ENCODE results near the gene VAMP8.

Gene VAMP8

GRCh38 chr2:85545780-85546240, 31.6 kb upstream of the VAMP8 start:
- Histone ChIP-seq H3K9me2 (ENCODE audit: low read depth, low read length) (no peaks in the 10 kb centered on the region), H3K9me3 (ENCODE audit: low read length) (no peaks in the 10 kb centered on the region), H3K9ac (ENCODE audit: low read length) (no peak overlapping the region), H3K4me3 (ENCODE audit: low read depth, low read length, poor library complexity, severe bottlenecking) (no peak overlapping the region), H3K4me1 (ENCODE audit: insufficient read depth, low read length, severe bottlenecking) (peaks cover 13% of the 10 kb centered on the region), H3K79me2 (ENCODE audit: insufficient read depth, low read length) (peaks cover 8% of the 10 kb centered on the region), H3K36me3 (ENCODE audit: insufficient read depth, low read length) (peaks cover 80% of the 10 kb centered on the region), H3F3A (ENCODE audit: insufficient read depth, low read length) (peaks cover 26% of the 10 kb centered on the region), H3K27me3 (ENCODE audit: insufficient read depth, low read length) (no peaks in the 10 kb centered on the region), H3K27ac (ENCODE audit: low read depth, low read length, poor library complexity, severe bottlenecking) (peak overlapping the region; percentile 22), H3K4me2 (ENCODE audit: low read length) (no peak overlapping the region), H4K20me1 (ENCODE audit: insufficient read depth, low read length) (no peaks in the 10 kb centered on the region), H2AFZ (ENCODE audit: low read length) (no peak overlapping the region)
- TF ChIP-seq CTCF (IDR thresholded peaks at IDR 0.05; ENCODE audit: low read length) (no peak), EZH2 (IDR thresholded peaks at IDR 0.05; ENCODE audit: borderline replicate concordance, low read length) (no peak)

DNA sequence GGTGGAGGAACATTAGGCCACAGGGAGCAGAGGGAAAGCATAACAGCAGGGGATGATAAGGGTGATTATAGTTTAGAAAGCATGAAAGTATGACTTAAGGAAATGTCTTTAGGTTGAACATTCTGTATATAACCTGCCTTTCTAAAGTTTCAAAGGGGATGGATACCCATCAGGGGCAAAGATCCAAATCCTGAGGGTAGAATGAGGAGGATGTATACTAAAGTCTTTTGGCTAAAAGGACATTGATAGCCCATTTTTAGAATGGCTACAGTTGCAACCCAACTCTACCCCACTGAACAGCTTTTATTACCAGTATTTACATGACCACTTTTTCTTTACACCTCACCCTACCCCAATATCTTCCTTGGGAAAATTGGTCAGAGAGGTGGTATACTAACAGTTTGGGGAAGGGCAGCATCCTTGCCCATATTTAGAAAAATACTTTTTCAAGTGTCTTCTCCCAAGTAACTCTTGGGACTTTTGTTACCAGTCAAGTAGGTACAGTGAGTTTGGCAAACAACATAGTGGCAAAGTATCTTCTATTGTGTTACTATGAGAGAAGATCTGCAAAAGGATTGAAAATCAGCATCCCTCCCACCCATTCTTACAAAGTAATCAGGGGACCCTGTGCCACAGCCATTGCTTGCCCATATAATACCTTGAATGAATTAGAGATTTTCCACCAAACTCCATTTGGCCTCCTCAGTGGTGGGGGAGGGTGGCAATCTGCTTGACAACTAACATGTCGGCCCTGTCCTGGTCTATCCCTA, 30.1 kb upstream of the VAMP8 start:
- H3K27ac ChIP-seq (ENCODE audit: low read depth, low read length, poor library complexity, severe bottlenecking): peak overlapping the region; percentile 22

DNA sequence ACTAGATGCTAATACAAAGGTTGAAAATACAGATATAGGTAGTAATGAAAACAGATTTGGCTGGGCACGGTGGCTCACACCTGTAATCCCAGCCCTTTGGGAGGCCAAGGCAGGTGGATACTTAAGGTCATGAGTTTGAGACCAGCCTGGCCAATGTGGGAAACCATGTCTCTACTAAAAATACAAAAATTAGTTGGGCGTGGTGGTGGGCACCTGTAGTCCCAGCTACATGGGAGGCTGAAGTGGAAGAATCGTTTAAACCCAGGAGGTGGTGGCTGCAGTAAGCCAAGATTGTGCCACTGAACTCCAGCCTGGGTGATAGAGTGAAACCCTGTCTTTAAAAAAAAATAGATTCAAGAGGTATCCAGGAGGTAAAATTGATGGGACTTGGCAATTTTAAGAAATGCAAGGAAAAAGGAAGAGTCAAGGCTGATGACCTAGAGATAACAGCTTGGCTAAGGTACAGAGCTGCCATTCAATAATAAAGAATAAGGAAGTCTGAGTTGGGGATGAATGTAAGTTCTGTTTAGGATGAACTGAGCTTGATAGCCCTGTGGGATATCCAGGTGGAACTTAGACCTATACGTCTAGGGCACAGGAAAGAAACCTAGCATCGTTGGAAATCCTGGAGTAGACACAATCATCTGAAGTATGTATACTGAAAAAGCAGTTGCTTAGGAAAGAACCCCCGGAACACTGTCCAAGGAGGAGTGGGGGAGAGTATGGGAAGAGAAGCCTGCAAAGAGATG, 29.4 kb upstream of the VAMP8 start:
- H4K20me1 ChIP-seq (ENCODE audit: insufficient read depth, low read length): no peaks in the 10 kb centered on the region
- peaks cover 18% of the 10 kb centered on the region for H3F3A ChIP-seq (ENCODE audit: insufficient read depth, low read length)
- no peak overlapping the region for H3K27ac ChIP-seq (ENCODE audit: low read depth, low read length, poor library complexity, severe bottlenecking)
- no peaks in the 10 kb centered on the region for H3K79me2 ChIP-seq (ENCODE audit: insufficient read depth, low read length)
- no peaks in the 10 kb centered on the region for H3K9me3 ChIP-seq (ENCODE audit: low read length)
- no peak overlapping the region for H3K4me2 ChIP-seq (ENCODE audit: low read length)
- TF ChIP-seq CTCF (IDR thresholded peaks at IDR 0.05; ENCODE audit: low read length): no peak
- TF ChIP-seq EZH2 (IDR thresholded peaks at IDR 0.05; ENCODE audit: borderline replicate concordance, low read length): no peak
- no peaks in the 10 kb centered on the region for H3K4me1 ChIP-seq (ENCODE audit: insufficient read depth, low read length, severe bottlenecking)
- H3K9ac ChIP-seq (ENCODE audit: low read length): no peak overlapping the region
- H2AFZ ChIP-seq (ENCODE audit: low read length): no peak overlapping the region
- no peak overlapping the region for H3K4me3 ChIP-seq (ENCODE audit: low read depth, low read length, poor library complexity, severe bottlenecking)
- no peaks in the 10 kb centered on the region for H3K27me3 ChIP-seq (ENCODE audit: insufficient read depth, low read length)
- H3K9me2 ChIP-seq (ENCODE audit: low read depth, low read length): no peaks in the 10 kb centered on the region
- H3K36me3 ChIP-seq (ENCODE audit: insufficient read depth, low read length): peaks cover 76% of the 10 kb centered on the region

More for the DNA sequence above, 30.1 kb upstream of the VAMP8 start:
- Histone ChIP-seq H3F3A (ENCODE audit: insufficient read depth, low read length) (peaks cover 19% of the 10 kb centered on the region), H3K9me2 (ENCODE audit: low read depth, low read length) (no peaks in the 10 kb centered on the region), H4K20me1 (ENCODE audit: insufficient read depth, low read length) (no peaks in the 10 kb centered on the region), H3K4me2 (ENCODE audit: low read length) (no peak overlapping the region), H3K9me3 (ENCODE audit: low read length) (no peaks in the 10 kb centered on the region), H3K4me3 (ENCODE audit: low read depth, low read length, poor library complexity, severe bottlenecking) (no peak overlapping the region), H3K36me3 (ENCODE audit: insufficient read depth, low read length) (peaks cover 77% of the 10 kb centered on the region), H3K79me2 (ENCODE audit: insufficient read depth, low read length) (no peaks in the 10 kb centered on the region), H2AFZ (ENCODE audit: low read length) (no peak overlapping the region), H3K4me1 (ENCODE audit: insufficient read depth, low read length, severe bottlenecking) (no peaks in the 10 kb centered on the region), H3K27me3 (ENCODE audit: insufficient read depth, low read length) (no peaks in the 10 kb centered on the region), H3K9ac (ENCODE audit: low read length) (no peak overlapping the region)
- TF ChIP-seq EZH2 (IDR thresholded peaks at IDR 0.05; ENCODE audit: borderline replicate concordance, low read length) (no peak), CTCF (IDR thresholded peaks at IDR 0.05; ENCODE audit: low read length) (no peak)
